GM18508 (cell line): ENCODE results near the gene TNS1.

Source experiments
- ATAC-seq: cut with Tn5 transposase; IDR thresholded peaks from one replicate; pipeline ENCODE4 v1.9.1; 2021; ENCODE audit warnings: moderate number of reproducible peaks; ENCODE audit not compliant: insufficient read depth, unreplicated experiment

Gene TNS1

DNA sequence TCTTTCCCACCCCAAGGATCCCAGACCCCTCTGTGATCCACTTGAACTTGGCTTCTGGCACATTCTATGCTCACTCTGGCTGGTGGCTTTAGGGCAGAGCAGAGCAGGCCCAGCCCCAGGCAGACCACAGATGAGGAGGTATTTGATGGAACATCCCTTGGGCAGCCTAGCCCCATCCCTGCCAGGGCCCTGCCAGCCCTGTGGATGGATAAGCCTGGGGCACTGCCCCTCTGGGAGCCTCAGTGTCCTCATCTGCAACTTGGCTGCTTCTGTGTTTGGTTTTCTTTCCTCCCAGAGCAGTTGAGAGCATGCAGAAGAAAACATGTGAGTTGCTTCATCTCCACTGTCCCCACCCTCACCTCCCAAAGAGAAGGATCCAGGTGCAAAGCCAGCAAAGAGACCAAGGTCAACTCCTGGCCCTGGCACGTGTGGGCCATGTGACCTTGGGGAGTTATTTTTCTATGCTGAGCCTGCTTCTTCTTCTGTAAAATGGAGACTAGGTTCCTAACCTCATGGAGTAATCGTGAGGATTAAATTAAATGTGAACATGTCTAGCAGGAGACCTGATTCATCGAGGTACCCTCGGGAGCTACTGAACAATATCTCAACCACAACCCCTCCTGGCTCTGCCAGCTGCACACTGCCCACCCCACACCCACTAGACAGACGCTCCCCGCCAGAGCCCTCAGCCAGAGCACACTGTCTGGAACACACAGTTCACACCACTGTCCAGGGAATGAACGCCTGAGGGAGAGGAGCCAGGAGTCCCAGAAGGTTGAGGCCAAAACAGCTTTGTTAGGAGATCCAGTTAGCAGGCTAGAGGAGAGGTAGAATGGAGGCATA lies 14.6 kb upstream of the TNS1 start:
- no peak for ATAC-seq

GRCh38 chr2:218016810-218017209 lies 14.0 kb upstream of the TNS1 start:
- ATAC-seq: no peak

DNA sequence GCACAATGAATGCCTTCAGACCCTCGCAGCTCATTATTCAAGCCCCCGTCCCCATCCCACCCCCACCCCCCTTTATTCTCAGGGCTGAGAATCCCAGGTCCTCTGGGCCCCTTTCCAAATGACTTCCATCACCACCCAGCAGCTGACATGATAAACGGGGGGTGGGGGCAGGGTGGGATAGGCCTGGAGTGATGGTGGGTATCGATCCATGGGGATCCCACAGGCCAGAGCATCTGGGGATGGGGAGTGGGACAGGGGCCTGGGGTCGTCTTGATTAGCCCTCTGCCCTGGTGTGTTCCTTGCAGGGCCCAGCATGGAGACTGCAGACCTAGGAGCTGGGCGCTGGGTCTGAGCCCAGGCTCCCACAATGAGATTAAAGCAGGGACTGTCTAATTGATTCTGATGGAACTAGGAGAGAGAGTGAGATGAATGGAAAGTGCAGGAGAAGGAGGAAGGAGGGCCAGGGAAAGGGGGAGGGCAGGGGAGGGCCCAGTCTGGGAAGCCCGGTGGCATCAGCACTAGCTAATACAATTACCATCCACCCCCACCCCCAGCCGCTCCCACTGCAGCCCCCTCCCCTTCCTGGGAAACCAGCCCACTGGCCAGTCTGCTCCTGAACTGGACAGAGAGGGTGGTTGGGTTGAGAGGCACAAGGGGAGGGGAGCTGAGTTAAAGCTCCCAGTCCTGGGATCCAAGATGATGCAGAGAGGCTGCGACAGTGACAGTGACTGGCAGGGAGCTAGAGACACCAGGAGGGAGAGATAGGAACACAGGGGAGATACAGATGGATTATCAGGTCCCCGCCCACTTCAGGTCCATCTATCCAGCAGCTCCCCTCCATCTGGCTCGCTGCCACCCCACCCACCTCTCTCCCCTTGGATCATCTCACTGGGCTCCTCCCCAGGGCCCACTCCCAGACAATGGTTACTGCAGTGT lies 13.1 kb upstream of the TNS1 start:
- ATAC-seq: no peak

DNA sequence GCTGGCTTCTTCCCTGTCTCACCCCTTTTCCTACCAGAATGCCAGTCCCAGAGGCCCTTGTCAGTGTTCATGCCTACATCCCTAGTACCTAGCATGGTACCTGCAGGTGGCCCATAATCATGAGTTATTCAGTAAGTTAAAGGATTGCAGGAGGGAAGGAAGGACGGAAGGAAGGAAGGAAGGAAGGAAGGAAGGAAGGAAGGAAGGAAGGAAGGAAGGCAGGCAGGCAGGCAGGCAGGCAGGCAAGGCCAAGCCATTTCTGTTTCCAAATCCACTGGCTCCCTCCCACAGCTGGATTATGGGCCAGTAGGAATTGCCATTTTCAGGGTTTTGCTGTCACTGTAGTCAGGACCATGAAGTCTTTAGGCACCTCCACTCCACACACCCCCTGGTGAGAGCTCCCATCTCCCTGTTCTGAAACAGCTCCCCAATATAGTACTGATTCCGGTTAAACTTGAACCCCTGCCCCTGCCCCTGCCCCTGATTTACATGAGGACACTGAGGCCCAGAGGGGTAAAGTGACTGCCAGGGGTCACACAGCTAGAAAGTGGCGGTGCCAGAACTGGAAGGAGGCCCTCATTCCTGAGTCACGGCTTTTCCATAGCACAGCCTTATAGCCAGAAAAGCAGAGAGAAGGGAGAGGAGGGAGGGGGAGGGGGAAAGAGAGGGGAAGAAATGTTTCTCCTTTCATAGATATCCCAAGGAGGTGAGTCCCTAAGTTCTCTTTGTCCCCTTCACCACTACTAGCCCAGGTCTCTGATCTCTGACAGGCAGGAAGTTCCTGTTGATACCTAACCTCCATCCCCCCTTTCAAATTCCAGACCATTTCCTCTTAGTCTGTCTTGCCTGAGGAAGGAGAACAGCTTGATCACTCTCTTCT lies 12.2 kb upstream of the TNS1 start:
- no peak for ATAC-seq

DNA sequence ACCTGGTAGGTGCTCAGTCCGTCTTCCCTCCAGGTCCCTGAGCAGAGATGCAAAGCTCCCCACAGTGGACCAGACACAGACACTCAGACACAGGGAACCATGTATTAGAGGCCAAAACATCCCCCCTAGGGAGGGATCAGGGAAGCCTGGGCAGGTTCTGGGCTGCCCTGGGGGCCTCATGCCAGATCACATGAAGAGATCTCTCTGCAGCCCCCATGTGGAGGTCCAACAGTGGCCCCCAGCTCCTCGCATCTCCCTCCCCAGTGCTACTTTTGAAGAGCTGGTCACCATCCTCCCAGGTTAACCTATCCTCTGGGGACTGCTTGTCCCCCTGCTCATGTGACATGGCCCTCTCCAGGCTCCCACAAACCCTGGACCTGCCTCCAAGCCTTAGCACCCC lies 10.5 kb upstream of the TNS1 start:
- ATAC-seq: no peak

DNA sequence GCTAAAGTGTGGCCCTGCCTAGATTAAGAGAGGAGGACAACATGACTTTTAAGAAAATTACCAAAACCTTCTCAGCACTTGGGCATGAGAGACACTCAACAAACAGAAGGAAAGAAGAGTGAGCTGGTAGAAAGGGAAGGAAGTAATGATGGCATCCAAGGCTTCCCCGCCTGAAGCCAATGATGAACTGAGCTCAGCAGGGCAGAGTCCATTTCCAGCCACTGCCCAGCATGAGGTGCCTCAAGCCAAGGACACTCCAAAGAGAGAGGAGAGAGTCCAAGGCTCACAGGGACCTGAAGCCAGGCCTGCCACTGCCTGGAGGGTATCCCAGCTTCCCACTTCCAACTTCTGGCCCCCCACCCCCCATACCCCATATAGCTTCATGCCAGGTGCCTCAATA lies 9.5 kb upstream of the TNS1 start:
- ATAC-seq: no peak

DNA sequence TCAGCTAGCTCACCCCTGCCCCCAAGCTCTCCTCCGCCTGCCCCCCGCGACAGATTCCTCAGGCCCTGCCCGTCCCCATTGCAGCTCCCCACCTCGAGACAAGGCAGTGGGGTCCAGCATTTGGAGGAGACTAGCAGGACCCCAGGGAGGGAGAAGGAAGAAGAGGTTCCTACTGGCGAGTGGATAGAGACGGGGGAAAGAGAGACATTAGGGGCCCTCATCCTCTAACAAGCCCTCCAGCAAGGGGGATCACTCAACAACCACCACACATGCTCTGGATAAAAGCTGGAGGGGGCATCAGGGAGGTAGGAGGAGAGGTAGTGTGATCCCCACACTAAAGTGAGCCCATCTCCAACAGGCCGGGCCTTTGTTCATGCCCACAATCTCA lies 8.9 kb upstream of the TNS1 start:
- no peak for ATAC-seq

GRCh38 chr2:218010984-218011652 lies 8.3 kb upstream of the TNS1 start:
- no peak for ATAC-seq

DNA sequence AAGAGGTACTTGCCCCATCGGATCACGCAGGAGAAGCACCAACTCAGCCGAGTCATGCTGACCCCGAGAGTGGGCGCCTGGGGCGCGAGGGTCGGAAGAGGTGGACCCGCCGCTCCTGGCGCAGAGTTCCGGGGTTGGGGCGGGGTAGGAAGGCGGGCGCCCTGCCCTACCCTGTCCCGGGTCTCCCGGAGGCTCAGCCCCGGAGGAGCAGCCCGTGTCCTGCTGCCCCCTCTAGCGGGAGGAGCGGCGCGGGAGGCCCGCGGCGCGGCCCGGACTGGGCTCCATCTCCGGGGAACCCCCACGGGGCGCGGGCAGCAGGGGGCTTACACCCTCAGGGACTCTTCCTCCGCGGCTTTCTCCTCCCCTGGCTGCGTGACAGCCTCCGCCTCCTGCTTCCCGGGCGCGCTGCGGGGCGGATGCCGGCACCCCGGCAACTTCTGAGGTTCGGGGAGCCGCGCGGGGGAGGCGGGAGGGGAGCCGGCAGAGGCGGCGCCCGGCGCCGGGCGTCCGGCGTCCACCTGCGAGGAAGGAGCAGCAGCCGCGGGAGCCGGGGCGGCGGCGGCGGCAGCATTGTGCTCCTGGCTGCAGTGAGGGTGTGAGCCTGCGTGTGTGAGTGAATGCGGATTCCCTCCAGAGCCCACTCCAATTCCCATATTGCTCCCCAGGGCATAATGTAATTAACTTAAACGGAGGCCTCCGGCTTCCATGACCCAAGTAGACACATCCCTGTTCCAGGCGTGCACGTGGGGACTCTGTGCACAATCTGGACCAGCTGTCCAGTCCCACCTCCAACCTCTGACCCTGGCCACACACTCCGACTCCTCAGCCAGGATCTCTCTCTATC lies 7.6 kb upstream of the TNS1 start:
- no peak for ATAC-seq

DNA sequence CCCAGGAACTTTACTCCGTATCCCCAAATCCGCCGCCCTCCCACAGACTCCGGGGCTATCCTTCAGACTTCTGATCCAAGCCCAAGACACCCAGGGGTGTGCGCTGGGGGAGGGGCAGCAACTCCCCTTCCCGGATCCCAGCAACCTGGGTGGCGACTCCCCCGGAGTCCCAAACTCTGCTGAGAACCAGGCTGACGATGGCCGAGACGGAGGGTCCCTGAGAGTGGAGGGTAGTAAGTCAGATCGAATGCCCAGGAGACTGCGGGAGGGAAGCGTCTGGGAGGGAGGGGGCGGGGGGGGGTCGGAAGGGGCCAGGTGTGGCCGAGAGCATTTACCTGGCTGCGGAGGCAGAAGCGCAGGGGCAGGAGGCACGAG lies 7.0 kb upstream of the TNS1 start:
- ATAC-seq: no peak

DNA sequence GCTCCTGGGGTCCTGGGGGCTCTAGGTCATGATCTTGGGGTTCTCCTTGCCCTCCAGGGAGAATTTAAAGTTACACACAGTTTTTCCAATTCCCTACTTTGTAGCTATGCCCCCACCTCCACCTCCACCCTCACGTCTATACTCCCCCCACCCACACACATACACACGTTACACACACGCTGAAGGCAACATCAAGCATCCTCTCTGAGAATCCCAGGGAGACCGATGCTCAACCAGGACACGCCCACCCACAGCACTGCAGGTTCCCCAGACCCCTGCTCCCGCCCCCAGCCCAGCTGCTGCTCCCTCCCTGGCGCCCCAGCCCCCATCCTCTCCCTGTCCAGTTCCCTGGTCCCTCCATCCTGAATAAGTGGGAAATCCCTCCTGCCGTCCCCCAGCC lies 6.4 kb upstream of the TNS1 start:
- no peak for ATAC-seq

GRCh38 chr2:218008060-218009040 lies 5.6 kb upstream of the TNS1 start:
- no peak for ATAC-seq

DNA sequence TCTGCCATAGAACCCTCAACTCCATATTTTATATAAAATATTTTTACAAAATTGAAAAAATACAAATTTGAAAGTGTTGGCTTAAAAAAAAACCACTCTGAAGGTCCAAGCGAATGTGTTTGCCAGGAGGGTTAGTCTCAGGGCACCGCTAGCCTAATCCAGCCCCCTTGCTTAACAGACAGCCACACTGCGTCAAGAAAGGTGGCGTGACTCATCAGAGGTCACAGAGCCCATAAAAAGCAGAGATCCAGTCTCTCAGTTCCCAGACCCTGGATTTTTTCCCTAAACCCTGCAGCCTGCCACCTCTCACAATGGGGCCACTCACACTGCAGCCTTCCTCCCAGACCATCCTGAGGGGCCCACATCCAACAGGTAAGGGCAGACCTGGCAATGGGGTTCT lies 3.9 kb upstream of the TNS1 start:
- no peak for ATAC-seq

GRCh38 chr2:218005486-218005885 lies 2.7 kb upstream of the TNS1 start:
- no peak for ATAC-seq

DNA sequence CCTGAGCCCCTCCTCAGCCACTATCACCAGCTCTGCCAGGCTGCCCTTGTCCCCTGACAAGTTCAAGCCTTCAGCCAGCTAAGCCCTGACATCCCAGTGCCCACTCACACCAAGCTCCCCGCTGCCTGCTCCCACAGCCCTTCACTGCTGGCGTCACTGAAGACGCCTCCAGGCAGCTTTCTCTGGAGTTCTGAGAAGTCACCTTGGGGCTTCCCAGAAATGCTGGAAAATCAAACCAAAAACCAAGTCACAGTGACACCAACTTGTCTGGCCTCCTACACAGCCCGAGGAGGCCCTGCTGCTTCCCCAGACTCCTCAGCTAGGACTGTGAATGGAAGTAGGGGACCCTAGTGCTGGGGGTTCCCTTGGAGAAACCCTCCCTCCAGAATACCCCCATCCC lies 2.2 kb upstream of the TNS1 start:
- no peak for ATAC-seq

GRCh38 chr2:218003981-218004419 lies 1.2 kb upstream of the TNS1 start:
- ATAC-seq: no peak

- ATAC-seq: no peak
These were observed 618 bp upstream of the TNS1 start for GRCh38 chr2:218003281-218003944.
